HT-29 (cell line): ENCODE data around the gene DNAH14. TPM values are rescaled to one million over a fixed set of nuclear protein-coding genes. Genes with fewer than 3 reads are reported as not detected.
"Not testable (repeated sequence)": the region's sequence is repeated elsewhere in the genome, so short reads cannot be mapped to it uniquely, and the experiment has no call there.

Source experiments
- DNase-seq: peaks from one replicate; pipeline ENCODE4 v3.0.0-alpha.2; 2015; ENCODE audit warnings: low spot score
- total RNA-seq: library from RNA; depleted of rRNA; stranded (reverse); fragments of >200 nt; shearing (Covaris generic); gene quantifications from 2 replicates; pipeline ENCODE4 v1.2.3, GENCODE V29; 2014

The DNAH14 gene
- total RNA-seq, 1 experiment from 2014 or later = 3.9 TPM

DNA sequence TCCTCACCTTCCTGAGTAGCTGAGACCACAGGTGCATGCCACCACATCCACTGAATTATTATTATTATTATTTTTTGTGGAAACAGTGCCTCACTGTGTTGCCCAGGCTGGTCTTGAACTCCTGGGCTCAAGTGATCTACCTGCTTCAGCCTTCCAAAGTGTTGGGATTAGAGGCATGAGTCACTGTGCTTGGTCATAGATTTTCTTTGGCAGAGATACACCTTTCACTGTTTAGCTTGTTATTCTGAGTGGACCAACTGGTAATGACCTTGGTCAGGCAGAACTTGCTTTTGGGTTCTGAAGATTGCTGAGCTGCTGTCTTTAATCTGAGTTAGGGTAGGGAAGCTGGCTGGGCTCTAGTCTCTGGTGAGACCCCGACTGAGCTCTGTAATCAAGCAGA is 66.8 kb downstream of the DNAH14 start:
- no peak for DNase-seq

DNA sequence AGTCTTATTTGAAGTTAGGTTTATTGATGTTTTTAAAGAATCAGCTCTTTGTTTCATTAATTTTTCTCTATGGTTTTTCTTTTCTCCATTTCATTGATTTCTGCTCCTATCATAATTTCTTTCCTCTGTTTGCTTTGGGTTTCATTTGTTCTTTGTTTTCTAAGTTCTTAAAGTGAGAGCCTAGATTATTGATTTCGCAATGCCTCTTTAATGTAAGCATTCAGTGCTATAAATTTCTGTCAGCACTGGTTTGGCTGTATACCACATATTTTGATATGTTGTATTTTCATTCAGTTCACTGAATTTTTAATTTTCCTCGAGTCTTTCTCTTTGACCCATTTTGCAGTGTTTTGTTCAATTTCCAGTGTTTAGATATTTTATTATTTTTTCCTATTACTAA is 68.7 kb downstream of the DNAH14 start:
- no peak for DNase-seq

DNA sequence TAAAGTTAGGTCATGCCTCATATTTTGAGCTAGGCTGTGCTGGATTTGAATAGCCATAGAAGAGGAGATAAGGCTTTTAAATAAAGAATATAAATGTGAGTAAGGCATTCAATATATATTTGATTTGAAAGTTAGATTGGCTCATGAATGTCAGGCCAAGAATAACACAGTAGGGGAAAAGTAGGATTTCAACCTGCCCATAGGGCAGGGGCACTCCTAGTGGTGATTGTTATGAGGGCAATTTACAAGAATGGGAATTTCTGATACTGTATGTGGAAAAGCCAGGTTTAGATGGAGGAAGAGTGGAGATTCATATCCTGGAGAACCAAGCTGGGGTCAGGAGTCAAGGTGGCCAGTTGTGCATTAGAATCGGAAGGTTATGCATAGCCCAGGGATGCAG is 74.9 kb downstream of the DNAH14 start:
- peak; percentile 10 for DNase-seq

DNA sequence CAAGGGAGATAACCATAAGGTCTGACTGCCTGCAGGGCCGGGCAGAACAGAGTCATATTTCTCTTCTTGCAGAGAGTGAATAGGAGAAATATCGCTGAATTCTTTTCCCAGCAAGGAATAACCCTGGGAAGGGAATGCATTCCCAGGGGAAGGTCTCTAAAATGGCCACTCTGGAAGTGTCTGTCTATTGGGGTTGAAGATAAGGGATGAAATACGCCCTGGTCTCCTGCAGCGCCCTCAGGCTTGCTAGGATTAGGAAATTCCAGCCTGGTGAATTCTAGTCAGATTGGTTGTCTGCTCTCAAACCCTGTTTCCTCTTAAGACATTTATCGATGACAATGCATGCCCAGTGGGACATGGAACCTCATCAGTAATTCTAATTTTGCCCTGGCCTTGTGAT is 76.9 kb downstream of the DNAH14 start:
- not testable (repeated sequence) for DNase-seq

DNA sequence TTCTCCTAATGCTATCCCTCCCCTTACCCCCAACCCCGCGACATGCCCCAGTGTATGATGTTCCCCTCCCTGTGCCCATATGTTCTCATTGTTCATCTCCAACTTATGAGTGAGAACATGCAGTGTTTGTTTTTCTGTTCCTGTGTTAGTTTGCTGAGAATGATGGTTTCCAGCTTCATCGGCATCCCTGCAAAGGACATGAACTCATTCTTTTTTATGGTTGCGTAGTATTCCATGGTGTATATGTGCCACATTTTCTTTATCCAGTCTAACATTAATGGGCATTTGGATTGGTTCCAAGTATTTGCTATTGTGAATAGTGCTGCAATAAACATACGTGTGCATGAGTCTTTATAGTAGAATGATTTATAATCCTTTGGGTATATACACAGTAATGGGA is 78.6 kb downstream of the DNAH14 start:
- DNase-seq = not testable (repeated sequence)

DNA sequence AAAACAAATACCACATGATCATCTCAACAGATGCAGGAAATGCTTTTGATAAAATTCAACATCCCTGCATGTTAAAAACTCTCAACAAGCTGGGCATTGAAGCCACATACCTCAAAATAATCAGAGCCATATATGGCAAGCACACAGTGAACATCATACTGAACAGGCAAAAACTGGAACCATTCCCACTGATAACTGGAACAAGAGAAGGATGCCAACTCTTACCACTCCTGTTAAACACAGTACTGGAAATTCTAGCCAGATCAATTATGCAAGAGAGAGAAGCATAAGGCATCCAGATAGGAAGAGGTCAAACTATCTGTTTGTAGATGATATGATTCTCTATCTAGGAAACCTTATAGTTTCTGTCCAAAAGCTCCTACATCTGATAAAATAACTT is 91.6 kb downstream of the DNAH14 start:
- no peak for DNase-seq

DNA sequence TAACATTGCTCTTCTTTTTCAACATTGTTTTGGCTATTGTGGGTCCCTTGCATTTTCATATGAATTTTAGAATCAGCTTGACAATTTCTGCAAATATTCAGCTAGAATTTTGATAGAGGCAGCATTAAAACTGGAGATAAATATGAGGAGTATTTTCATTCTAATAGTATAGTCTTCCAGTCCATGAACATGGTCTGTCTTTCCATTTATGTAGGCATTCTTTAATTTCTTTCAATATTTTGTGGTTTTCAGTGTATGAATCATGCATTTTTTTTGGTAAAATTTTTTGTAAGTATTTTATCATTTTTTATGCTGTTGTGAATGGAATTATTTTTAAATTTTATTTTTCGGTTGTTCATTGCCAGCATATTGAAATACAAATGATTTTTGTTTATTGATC is 97.2 kb downstream of the DNAH14 start:
- DNase-seq = no peak

DNA sequence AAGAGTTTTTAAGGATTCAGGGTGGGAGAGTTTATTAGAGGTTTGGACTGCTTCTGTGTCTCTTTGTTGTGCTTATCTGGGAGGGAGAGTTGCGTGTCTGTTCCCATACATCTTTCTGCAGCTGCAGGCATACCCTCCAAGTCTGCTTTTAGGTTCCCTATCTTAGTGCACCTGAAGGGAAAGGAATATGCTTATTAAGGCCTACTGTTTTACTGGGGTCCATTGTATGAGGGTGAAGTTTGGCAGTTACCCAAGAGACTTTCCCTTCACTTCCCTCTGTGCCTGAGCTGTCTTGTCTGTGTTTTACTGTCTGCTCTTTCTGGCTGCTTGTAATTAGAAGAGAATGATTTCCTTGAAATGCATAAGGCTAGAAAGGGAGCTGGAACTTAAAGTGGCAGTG is 107.0 kb downstream of the DNAH14 start:
- DNase-seq = not testable (repeated sequence)

DNA sequence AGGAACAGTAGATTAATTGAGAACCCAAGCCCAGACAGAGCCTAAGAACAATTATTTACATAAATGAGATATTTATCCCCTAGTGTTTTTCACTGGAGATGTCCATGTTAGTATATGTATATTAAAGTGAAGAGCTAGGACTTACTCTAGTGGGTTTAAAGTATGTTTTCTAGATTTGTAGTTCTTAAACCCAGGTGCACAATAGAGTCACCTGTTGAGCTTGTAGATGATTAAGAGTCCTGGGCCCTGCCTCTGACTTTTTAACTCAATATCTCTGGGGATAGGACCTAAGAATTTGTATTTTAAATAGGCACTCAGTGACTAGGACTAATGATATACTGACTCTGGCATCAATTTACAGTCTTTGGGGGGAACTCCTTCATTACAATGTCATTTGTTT is 112.8 kb downstream of the DNAH14 start:
- no peak for DNase-seq

DNA sequence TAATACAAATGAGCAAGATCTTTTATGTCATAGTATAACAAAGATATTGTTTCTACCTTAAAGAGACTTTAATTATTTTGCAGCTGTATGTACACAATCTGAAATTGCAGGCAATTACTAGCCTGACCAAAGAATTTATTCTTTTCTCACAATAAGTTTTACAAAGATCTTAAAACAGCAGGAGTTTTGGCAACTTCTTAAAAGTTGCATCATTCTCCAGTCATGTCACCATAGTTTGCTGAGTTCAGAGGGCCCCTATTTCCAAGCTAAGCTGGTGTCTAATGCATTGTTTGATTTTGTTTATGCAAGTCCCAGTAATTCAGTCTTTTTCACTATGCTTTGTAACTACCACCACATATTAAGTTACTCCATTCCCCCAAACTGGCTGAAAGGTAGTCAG is 114.8 kb downstream of the DNAH14 start:
- no peak for DNase-seq

DNA sequence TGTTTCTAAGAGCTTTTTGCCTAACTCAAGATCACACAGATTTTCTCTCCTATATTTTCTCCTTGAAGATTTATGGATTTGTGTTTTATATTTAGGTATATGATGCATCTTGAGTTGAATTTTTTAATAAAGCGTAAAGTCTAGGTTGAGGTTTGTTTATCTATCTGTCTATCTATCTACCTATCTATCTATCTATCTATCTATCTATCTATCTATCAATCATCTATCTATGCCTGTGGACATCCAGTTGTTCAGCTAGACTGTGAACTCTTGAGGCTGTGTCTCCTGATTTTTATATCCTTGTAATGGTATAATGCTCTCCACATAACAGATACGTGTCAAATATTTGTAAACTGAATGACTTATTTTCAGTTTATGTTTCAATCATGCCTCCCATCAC is 120.1 kb downstream of the DNAH14 start:
- no peak for DNase-seq

DNA sequence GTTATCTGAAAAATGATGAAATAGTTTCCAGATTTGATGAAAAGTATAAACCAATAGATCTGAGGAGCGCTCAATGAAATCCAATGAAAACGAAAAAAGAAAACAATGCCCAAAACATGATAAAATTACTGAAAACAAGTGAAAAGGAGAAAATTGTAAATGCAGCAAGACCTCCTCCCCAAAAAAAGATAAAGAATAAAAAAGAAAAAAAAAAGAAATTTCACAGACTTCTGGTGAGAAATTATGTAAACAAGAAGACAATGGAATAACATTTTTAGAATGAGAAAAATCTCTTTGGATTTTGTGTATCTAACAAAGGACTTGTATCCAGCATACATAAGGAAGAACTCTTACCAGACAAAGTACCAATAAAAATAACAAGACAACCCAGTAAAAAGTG is 134.2 kb downstream of the DNAH14 start:
- no peak for DNase-seq

DNA sequence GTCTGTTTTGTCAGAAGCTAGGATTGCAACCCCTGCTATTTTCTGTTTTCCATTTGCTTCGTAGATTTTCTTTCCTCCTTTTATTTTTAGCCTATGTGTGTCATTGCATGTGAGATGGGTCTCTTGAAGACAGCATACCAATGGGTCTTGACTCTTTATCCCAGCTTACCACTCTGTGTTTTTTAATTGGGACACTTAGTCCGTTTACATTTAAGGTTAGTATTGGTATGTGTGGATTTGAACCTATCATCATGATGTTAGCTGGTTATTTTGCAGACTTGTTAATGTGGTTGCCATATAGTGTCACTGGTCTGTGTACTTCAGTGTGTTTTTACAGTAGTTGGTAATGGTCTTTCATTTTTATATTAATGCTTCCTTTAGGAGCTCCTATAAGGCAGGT is 141.5 kb downstream of the DNAH14 start:
- no peak for DNase-seq

DNA sequence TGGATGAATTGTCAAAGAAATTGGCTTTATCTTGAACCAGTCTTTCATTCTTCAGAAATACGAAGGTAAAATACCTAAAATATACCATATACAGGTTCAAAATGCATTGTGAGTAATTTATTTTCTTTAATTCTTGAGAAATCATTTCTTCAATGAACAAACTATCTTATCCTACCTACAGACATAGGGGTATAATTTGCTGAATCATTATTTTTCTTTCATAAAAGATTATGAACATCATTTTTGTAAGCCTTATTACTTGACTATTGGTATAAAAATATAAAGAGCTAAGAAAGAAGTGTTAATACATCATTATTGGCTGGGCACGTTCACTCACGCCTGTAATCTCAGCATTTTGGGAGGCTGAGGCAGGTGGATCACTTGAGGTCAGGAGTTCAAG is 167.7 kb downstream of the DNAH14 start:
- DNase-seq = no peak

DNA sequence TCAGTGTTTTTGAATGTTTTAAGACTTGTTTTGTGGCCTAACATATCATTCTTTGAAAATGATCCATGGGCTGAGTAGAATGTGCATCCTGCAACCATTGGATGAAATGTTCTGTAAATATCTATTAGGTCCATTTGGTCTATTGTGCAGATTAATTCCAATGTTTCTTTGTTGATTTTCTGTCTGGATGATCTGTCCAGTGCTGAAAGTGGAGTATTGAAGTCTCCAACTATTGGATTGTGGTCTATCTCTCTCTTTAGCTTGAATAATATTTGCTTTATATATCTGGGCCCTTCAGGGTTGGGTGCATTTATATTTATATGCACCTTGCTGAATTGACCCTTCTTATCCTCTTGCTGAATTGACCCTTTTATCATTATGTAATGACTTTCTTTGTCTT is 181.5 kb downstream of the DNAH14 start:
- DNase-seq = no peak

DNA sequence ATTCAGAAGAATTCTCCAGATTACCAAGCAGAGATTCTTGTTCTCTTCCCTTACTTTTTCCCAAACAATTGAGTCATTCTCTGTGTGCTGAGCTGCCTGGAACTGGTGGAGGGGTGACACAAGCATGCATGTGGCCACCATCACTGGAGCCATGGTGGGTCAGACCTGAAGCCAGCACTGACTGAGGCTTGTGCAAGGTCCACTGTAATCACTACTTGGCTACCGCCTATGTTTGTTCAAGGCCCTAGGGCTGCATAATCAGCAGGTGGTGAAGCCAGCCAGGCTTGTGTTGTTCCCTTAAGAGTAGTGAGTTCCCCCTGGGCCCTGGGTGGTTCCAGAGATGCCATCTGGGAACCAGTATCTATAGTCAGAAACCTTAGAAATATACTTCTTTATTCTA is 183.8 kb downstream of the DNAH14 start:
- no peak for DNase-seq

DNA sequence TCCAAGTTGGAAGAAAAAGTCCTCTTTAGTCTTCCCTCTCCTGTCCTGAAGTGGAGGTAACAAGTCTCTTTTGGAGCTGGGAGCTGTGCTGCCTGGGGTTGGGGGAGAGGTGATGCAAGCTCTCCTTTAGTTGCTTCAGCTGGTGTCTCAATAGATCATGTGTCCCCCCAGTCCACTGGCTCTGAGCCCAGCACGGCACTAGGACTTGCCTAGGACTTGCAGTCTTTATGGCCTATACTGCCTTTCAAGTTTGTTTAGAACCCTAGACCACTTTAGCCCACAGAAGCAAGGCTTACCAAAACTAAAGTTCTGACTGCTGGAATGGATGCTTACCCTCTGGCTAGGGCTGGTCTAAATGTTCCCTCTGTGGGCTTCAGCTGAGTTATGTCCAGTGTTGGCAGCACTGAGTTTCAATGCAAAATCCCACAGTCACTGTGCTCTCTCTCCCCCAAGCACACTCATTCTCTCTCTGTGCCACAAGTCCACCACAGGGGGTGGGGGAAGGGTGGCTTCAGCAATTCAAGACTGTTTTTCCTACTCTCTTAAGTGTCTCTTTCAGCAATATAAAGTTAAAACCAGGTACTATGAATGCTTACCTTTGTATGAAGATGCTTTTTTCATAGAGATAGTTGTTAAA is 185.0 kb downstream of the DNAH14 start:
- no peak for DNase-seq

DNA sequence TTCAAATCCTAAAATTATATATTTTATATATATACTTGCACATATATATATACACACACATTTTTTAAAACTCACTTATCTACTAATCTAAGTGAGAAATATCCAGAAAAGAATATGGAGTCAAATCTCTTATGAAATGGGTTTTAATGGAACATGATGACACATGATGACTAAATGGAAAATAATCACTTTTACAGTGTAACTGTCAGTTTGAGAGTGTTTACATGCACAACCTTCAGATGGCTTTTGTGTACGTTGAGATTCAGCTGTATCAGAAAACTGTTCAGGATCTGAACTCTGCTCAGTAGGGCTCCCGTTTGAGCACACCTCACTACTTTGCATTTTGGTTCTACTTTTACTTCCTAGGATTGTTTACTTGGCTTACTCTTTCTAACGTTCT is 189.8 kb downstream of the DNAH14 start:
- no peak for DNase-seq

DNA sequence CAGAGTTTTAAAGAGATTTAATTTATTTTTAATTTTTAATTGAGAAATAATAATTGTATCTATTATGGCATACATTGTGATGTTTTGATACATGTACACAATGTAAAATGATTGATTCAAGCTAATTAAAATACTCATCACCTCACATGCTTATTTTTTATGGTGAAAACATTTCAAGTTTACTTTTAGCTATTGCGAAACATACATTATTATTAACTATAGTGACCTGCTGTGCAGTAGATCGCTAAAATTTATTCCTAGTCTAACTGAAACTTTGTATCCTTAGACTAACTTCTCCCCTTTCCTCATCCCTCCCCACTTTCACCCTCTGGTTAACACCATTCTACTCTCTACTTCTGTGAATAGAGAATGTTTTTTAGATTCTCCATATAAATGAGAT is 191.6 kb downstream of the DNAH14 start:
- no peak for DNase-seq

DNA sequence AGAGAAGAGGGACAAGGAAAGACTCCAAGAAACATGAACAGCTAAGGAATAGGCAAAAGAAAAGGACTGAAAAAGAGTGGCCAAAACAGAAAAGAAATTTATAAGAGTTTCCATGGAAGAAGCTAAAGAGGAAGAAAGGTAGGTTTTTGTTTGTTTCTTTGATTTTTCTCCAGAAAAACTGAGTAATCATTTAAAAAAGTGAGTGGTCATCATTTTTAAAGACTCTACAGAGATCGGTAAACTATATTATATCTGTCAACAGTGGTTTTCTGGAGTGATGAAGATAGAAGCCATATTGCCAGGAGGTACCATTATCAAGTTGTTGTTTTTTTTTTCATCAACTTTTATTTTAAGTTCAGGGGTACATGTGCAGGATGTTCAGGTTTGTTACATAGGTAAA is 202.4 kb downstream of the DNAH14 start:
- no peak for DNase-seq

DNA sequence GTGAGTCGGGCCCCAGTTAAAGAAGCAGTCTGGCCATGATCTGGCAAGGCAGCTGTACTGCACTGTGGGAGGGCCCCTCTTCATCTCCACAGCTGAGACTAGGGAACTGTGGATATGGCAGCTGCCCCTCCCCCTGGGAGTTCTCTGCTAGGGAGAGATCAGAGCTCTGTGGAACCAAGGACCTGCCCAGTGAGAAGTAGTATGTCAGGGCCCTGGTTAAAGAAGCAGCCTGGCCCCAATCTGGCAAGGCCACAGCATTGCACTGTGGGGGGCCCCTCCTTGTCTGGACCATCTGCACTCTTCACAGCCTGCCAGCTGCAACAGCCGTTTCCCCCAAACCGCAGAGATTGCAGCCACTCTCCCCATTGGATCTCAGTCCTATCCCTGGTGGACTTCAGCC is 208.5 kb downstream of the DNAH14 start:
- DNase-seq = no peak

DNA sequence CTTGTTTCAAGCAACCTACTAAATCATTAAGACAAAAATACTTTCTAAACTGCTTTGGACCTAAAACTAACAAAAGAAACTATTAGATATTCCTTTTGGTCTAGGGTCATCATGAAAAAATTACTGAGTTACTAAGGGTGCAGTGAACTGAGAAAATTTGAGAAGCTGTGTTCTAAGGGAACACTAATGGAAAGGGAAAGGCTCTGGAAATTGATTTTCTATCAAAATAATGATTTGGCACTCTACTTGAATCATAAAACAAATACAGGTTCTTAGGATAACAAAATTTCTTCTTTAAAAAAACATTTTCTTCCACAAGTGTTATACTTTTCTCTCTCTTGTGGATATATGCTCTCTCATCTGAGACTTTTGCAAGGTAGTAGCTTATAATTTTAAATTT is 213.5 kb downstream of the DNAH14 start:
- no peak for DNase-seq

DNA sequence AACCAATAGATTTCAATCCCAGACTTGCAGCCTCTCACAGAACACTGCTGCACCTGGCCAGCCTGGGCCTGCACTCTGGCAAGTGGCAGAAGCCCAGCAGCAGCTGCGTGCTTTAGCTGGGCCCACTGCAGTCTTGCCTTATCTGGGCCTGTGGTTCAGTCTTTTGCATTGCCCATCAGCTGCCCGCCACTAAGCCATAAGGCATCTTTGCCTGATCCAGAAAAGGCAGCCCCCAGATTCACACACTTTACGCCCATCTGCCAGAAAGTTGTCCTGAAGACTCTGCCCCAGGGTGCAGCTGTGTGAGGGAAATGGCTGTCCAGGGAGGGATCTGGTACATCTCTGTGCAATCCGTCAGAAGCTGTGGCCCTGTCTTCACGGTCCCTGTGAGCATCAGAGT is 217.0 kb downstream of the DNAH14 start:
- no peak for DNase-seq

DNA sequence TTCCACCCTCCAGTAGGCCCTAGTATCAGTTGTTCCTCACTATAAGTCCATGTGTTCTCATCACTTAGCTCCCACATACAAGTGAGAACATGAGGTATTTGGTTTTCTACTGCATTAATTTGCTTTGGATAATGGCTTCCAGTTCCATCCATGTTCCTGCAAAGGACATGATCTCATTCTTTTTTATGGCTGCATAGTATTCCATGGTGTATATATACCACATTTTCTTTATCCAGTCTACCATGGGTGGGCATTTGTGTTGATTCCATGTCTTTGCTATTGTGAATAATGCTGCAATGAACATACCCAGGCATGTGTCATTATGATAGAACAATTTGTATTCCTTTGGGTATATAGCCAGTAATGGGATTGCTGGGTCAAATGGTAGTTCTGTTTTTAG is 218.3 kb downstream of the DNAH14 start:
- not testable (repeated sequence) for DNase-seq
